GM21619 (cell line): ENCODE measurements around the gene PTK7.
"Not testable (repeated sequence)": the region's sequence is repeated elsewhere in the genome, so short reads cannot be mapped to it uniquely, and the experiment has no call there.

Experiments used
- ATAC-seq: cut with Tn5 transposase; IDR thresholded peaks from one replicate; pipeline ENCODE4 v1.9.1; 2021; ENCODE audit not compliant: unreplicated experiment

The PTK7 gene

DNA sequence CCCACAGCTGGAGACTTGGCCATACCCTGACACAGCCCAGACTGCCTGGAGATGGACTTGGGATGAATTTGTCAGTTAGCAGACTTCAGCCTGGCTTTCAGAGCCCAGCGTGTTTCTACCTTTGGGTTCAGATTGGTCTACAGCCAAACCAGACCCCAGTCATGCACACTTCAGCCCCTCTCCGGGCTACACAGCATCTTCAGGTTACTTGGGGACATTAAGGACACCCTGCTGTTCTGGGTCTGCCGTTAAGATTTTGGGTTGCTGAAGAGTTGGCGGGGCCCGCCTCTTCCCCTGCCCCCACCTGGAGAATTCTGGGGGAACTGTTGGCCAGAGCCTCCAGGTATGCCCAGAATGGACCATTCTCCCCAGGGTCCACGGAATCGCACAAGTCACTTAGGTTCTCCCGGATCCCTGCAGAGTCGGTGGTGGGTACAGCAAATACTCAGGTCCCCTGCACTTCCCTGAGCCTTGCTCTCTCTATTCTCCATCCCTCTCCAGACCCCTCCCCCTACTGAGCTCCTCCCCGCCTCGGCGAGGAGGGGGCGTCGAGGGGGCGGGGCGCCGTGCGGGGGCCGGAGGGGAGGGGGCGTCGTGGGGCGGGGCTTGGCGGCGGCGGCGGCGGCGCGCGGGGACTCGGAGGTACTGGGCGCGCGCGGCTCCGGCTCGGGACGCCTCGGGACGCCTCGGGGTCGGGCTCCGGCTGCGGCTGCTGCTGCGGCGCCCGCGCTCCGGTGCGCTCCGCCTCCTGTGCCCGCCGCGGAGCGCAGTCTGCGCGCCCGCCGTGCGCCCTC lies at the start of gene PTK7:
Gene PTK7, plus strand, starts transcription at position 645 of the 794 bp plus-strand sequence. CDS start 175 bp downstream, outside the sequence.
- no peak for ATAC-seq

DNA sequence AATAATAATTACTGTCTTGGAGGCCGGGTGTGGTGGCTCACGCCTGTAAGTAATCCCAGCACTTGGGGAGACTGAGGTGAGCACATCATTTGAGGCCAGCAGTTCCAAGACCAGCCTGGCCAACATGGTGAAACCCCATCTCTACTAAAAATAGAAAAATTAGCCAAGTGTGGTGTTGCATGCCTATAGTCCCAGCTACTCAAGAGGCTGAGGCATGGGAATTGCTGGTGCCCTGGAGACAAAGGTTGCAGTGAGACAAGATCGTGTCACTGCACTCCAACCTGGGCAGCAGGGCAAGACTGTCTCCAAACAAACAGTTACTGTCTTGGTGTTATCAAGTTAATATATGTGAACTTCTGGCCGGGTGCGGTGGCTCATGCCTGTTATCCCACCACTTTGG lies 49.7 kb upstream of the PTK7 start:
- no peak for ATAC-seq

DNA sequence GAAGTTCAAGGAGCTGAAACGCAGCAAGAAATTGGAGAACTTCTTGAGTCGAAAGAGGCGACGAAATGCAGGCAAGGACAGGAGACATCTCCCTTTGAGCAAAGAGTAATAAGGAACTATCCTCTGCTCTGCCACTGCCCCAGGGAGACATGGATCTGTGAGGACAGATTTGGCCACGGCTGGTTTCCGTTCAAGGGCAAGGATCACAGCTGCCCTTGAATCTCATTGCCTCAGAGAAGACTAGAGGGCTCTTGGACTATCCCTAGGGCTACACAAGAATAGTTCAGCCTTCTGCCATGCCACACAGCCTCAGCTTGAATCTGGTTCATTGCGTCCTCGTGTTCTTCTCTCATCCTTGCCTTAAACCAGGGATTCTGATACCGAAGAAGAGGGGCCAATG lies 47.0 kb upstream of the PTK7 start:
- no peak for ATAC-seq

DNA sequence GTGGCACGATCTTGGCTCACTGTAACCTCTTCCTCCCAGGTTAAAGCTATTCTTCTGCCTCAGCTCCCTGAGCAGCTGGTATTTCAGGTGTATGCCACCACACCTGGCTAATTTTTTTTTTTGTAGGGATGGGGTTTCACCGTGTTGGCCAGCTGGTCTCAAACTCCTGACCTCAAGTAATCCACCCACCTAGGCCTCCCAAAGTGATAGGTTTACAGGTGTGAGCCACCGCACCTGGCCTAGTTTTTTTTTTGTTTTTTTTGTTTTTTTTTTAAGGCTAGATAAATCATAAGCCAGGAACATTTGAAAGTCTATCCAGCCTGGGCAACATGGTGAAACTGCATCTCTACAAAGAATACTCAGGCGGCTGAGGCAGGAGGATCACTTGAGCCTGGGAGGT lies 43.8 kb upstream of the PTK7 start:
- ATAC-seq, result no peak

DNA sequence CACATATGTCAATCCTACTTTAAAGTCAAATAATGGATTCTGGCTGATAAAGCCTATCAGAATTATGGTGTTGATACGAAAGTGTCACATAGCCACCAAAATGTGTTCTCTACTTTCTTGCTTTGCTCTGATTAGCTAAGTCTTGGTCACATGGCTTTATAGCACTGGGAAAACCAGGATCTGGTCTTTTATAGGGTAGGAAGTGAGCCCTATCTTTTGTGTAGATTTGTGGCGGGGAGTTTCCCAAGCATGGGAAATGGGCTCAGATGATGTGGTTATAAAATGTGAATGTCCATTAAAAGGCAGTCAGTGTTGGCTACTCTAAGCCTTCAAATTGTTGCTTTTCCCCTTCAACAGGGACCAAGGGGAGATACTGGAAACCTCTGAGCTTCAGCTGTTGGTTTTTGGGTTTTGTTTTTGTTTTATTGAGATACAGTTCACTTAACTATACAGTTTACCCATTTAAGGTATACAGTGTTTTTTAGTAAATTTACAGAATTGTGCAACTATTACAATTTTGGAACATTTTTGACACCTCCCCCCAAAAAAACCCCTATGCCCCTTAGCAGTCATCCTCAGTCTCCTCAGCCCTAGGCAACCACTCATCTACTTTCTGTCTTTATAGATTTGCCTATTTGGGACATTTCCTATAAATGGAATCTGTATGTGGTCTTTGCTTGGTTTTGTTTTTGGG lies 42.5 kb upstream of the PTK7 start:
- no peak for ATAC-seq

DNA sequence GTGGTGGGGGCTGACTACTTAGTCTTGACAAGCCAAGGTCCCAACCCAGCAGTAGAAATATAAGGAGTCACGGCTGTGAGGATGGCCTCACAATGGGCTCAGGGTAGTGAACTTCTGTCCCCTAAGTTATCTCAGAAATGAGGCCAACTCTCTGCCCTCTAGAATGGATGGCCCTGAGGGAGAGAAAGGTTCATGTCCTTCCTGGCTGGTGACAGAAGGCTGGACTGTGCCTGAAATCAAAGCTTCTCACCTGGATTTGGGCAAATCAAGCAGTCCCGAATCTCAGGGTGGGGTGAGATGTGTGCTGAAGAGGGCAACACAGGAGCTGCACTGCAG lies 42.0 kb upstream of the PTK7 start:
- ATAC-seq, result no peak

DNA sequence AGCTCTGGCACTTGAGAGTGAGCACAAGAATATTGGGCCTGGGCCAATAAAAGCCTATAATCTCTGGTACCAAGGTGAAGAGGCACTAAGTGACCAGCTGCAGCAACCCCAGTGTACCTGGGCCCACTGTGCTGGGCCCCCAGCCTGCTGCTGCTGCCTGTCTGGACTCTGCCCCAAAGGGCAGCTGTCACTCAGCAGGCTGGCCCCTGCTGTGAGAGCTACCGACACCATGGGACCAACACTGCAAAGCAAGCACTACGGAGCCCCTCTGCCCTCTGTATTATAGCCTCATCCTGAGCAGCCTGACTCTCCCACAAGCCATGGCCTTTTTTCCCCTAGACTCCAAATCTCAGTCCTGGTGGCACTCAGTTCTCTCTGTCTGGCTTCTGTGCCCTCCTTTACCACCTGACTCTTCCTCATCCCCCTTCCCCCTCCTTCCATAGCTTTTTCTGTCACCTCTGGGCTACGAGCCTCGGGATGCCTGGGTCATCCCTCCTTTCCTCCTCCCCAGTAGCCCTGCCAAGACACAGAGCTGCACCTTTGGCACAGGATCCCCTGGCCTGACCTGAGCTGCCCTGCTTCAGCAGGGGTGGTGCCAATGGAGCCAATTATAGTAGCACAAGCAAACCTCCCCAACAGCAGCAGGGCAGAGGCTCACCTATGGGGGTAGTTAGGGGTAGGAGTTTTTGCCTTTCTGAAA lies 40.5 kb upstream of the PTK7 start:
- no peak for ATAC-seq

DNA sequence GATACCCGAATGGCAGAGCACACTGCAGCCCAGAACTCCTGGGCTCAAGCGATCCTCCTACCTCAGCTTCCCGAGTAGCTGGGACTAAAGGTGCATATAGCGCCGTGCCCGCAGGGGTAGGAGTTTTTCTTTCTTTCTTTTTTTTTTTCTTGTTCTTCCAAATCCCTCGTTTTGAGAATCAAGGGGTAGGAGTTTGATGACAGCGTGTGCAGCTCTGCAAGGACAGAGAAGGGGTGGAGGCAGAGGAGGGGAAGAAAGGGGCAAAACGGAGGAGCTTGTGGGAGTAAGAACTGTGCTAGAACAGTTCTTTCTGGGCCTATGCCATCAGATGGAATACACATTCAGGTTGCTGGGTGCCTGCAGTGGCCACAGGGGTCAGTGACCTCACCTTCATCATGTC lies 39.4 kb upstream of the PTK7 start:
- no peak for ATAC-seq

DNA sequence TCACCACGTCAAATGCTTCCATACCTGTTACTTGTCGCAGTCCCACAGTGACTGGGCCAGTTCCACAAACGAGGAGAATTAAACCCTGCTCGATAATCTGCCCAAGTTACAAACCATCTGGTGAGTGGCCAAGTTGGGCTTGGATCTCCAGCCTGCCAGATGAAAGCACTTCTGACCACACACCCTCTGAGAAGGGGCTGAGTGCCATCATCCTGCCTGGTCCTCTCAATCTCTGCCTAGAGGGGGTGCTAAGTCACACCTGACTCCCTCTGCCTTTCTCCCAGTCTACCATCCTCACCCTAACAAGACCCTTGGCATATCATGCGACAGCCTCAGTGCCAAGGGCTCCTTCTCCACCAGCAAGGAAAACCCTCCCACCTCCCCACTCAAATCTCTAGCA lies 38.9 kb upstream of the PTK7 start:
- ATAC-seq, result no peak

DNA sequence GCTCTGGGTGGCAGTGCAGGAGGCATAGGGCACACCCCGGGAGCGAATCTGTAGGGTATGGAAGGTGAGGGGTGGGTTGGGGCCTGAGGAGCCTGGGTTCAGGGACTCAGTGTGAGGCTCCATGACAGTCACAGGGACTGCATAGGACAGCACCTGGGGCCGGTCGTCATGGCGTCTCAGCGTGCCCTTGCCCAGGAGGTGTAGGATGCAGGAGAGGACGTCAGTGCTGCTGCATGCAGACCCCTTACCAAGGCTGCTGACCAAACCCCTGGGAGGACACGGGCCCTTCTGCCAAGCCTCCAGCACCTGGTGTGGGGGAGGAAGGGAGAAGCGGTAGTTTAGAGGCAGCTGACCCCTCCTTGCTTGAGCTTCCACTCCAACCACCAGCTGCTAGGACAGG lies 38.4 kb upstream of the PTK7 start:
- no peak for ATAC-seq

DNA sequence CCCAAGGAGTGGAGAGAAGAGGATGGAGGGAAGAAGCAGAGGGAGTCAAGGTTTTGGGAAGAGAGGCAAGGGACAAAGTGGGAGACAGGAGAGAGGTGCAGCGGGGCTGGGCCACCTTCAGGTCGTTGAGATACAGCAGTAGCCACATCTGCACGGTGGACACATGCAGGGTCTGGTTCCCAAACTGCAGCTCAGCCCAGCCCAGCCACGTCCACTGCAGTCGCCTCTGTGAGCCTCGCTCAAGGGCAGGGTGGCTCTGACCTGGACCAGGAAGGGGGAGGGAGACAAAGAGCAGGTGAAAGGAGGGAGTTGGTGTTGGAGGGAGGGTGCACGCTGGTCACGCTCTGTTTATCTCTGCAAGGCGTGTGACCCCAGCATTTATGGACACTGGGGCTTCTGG lies 37.4 kb upstream of the PTK7 start:
- no peak for ATAC-seq

DNA sequence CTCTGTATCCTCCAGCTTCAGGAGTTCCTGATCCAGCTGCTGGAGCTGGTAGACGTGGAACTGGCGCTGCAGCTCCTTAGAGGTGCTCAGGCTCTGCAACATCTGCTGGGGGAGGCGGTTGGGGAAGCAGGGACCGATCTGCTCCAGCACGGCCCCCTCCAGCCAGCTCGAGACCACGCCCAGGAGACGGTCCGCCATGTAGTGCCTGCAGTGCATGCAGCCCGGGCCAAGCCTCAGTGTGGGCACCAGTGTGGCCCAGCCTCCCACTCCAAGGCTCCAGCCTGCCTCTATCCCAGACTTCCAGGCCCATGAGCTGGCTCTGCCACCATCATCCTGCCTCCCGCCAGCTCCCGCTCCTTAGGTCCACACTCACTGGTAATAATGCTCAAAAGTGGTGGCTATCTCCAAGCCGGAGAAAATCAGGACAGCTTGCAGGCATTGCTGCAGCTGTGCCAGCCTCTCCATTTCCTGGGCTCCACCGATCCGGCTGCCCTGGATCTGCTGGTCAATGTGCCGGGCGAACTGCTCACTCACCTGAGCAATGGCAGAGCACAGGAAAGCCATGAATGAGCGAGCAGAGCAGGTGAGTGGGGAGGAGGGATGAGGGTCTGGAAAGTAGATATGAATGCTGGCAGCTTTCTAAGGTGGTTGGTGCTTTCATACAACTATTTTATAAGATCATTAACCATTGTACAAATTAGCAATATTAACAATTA lies 35.4 kb upstream of the PTK7 start:
- no peak for ATAC-seq

DNA sequence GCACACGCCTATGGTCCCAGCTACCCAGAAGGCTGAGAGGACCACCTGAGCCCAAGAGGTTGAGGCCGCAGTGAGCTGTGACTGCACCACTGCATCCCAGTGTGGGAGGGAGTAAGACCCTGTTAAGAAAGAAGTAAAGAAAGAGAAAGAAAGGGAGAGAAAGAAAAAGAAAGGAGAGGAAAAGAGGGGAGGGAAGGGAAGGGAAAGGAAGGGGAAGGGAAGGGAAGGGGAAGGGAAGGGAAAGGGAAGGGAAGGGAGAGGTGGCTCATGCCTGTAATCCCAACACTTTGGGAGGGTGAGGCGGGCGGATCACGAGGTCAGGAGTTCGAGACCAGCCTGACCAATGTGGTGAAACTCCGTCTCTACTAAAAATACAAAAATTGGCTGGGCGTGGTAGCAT lies 34.6 kb upstream of the PTK7 start:
- not testable (repeated sequence) for ATAC-seq

DNA sequence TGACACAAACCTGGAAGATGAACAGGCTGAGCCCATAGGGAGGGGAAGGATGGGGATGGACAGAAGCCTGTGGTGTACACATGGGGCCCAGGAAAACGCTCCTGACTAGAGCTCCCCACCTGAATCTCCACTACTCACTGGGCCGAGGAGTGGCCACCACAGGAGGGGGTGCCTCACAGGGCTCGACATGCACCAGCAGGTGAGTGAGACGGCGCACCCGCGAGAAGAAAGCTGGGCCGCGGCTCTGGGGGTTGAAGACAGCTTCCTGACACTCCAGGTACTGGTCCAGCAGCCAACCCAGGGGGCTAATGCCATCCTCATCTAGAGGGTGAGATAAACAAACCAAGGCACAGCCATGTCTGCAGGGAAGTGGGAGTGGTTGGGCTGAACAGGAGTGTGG lies 32.8 kb upstream of the PTK7 start:
- ATAC-seq, result no peak

DNA sequence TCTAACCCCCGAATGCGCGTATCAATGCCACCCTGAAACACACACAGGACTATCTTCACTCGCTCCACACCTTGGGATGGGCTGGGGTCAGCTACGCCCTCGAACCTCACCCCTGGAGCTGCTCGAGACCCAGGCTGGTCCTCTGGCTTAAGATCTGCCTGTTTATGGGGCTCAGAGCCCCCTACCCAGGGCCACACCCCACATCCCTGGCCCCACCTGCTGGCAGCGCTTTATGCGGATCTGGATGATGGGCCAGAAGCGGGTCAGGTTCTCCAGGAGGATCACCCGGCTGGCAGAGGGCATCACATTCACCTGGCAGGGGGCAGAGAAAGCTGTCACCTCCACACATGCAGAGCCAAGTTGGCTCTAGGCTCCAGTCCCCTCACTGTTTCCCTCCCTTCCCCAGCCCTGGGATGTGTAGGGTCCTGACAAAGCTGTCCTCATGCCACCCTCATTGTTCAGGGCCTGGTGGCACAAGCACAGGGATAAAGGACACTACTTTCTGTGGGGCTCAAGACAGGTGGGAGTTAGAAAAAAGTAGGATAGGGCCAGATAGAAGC lies 30.7 kb upstream of the PTK7 start:
- ATAC-seq, result no peak

DNA sequence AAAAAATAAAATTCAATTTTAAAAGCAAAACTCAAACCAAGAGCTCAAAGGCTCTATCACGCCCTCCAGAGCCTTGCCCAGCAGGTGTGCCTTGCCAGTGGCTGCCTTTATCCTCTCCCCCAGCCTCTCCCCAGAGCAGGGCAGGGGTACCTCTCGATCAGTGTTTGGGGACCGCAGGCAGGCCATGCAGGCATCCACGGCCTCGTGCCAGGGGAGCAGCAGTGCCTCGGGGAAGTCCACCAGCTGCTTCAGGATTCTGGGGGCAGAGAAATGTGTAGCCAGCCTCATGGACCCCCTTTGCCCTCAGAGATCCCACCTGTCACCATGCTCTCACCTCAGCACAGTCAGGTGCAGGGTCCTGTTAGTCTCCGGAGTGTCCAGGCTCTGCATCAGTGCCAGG lies 28.1 kb upstream of the PTK7 start:
- no peak for ATAC-seq

DNA sequence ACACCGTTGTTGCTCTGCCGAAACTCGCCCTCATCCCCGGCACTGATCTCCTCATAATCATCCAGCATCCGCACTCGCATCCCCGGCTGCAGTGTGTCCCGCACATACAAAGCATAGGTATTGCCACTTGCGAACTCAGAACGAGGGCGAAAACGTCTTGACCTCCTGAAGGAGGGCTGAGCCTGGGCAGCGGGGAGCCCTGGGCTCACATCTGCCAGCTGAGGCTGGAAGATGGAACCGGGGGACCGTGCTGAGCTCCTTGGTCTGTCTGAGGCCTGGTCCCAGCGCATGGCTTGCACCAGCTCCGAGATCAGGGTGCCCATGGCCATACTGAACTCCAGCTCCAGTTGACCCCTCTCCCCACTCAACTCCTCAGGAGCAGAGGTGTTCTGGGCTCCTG lies 25.1 kb upstream of the PTK7 start:
- ATAC-seq, result no peak

DNA sequence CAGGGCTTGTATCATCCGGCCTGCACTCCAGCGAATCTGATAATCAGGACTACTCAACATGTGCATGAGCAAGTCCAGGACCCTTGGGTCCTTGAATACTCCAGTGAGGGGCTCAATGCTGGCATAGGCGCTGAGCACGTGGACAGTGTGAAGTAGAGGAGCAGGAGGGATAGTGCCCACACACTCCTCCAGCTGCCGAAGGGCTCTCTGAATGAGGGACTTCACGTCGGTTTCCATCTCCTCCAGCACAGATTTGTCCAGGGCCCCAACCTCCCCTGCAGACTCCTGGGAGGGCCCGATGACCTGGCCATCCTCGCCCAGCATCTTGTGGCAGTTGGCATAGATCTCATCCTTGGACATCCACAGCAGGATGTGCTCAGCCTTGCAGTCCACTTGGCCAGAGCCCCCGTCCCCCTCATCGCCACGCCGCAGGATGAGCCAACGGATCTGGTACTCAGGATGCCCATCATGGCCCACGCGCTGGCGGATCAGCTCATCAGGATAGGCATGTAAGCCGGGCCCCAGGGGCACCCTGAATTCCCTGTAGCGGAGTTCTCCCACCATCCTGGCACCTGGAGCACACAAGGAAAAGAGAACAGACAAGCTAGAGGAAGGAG lies 23.8 kb upstream of the PTK7 start:
- no peak for ATAC-seq

DNA sequence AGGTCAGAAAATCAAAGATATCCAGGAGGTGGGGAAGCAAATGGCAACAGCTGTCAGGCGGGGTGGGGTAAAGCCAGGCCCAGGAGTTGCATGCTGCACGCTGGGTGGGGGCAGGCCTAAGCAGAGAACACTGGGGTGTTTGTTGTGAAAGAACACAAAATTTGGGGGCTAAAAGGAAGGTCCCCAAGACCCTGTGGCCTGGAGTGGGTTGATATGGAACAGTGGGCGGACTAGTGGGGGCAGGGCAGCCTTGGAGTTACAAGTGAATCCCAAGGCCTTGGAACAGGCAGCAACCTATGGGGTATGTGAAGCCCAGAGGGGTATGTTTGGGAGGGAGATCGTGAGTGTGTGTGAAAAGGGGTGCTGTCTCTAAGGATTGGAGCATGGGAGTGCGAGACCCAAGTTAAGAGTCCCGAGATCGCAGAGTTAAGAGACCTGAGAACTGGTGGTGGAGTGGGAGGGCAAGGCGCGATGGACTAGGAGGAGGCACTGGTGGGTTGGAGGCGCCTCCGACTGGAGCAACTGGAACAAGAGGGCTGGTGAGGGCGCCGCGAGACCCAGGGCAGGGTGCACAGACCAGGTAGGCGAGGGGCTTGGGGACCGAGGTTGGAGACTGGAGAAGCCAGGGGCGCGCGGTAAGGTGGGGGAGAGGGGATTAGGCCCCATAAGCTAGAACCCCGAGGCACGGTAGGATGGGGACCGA lies 23.1 kb upstream of the PTK7 start:
- ATAC-seq, result peak; percentile 16

DNA sequence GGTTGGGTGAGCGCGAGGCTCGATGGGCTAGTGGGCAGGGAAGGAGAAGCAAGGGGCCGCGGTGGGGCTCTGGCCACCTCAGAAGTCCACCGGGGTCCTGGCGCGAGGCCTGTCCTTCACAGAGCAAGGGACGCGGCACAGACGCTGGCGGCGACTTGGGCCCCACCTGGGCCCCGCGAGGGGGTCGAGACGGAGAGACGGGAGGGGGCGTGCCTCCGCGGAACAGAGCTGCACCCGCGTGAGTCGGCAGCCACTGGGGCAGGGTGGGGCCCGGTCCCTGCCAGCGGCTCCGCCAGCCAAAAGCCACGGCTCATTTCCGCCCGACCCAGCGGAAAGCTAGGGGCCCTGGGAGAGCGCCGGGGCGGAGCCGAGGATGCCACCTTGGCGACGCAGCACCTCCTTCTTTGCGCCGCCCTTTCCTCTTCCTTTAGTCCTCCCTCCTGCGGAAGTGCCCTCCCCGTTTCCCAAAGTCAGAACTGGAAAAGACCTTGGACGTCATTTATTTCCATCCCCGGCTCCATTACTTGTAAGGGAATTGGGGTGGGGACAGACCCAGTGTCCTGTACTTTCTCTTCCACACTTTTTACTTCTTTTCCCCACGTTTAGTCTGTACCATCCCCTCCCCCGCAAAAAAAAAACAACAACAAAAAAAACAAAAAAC lies 22.4 kb upstream of the PTK7 start, which contains the start of gene CUL7:
Gene CUL7, minus strand, starts transcription at position 307 of the 661 bp plus-strand sequence. CDS start 1,063 bp downstream, outside the sequence.
- ATAC-seq, result peak; percentile 91
